AG08395 (cell line): ENCODE measurements around the gene SHISA8.
"Not testable (repeated sequence)": the region's sequence is repeated elsewhere in the genome, so short reads cannot be mapped to it uniquely, and the experiment has no call there.

Source experiments
- DNase-seq: peaks from one replicate; pipeline ENCODE4 v3.0.0; 2012; ENCODE audit warnings: mixed read lengths, low spot score

Gene SHISA8

GRCh38 chr22:41899110-41899509 lies 15.8 kb downstream of the SHISA8 start:
- DNase-seq = no peak

GRCh38 chr22:41898645-41899044 lies 16.2 kb downstream of the SHISA8 start:
- DNase-seq = no peak

- DNase-seq = no peak
Observed at GRCh38 chr22:41893591-41894375, 21.1 kb downstream of the SHISA8 start.

- DNase-seq = no peak
Observed at GRCh38 chr22:41892721-41893120, 22.2 kb downstream of the SHISA8 start.

GRCh38 chr22:41891407-41891806 lies 23.5 kb downstream of the SHISA8 start:
- no peak for DNase-seq

GRCh38 chr22:41888627-41889200 lies 26.2 kb downstream of the SHISA8 start:
- DNase-seq = peak; percentile 62

GRCh38 chr22:41885516-41885915 lies 29.4 kb downstream of the SHISA8 start:
- DNase-seq = no peak

GRCh38 chr22:41885116-41885515 lies 29.8 kb downstream of the SHISA8 start:
- no peak for DNase-seq

GRCh38 chr22:41883400-41883799 lies 31.5 kb downstream of the SHISA8 start:
- no peak for DNase-seq

- DNase-seq = no peak
Observed at GRCh38 chr22:41880653-41881052, 34.2 kb downstream of the SHISA8 start.

- no peak for DNase-seq
Observed at GRCh38 chr22:41876675-41877074, 38.2 kb downstream of the SHISA8 start.

- DNase-seq = peak; percentile 36
Observed at GRCh38 chr22:41876275-41876674, 38.6 kb downstream of the SHISA8 start.

- DNase-seq = no peak
Observed at GRCh38 chr22:41875531-41876270, 39.2 kb downstream of the SHISA8 start.

- DNase-seq = no peak
Observed at GRCh38 chr22:41874090-41874489, 40.8 kb downstream of the SHISA8 start.

GRCh38 chr22:41873391-41873790 lies 41.5 kb downstream of the SHISA8 start:
- DNase-seq = no peak

- DNase-seq = no peak
Observed at GRCh38 chr22:41870786-41871185, 44.1 kb downstream of the SHISA8 start.

GRCh38 chr22:41870081-41870480 lies 44.8 kb downstream of the SHISA8 start:
- DNase-seq = not testable (repeated sequence)

GRCh38 chr22:41868556-41868955 lies 46.3 kb downstream of the SHISA8 start:
- no peak for DNase-seq

GRCh38 chr22:41863472-41863871 lies 51.4 kb downstream of the SHISA8 start:
- no peak for DNase-seq

GRCh38 chr22:41862530-41863266 lies 52.2 kb downstream of the SHISA8 start:
- DNase-seq = peak; percentile 20

GRCh38 chr22:41862160-41862529 lies 52.7 kb downstream of the SHISA8 start:
- DNase-seq = no peak
